DMS79 treated with DMSO at 0.1 percent for 48 hours (cell line): Measurements from ENCODE around the gene STK10.

Source experiments
- DNase-seq: peaks from one replicate; lab custom pipeline; 2025; lab: John Stamatoyannopoulos, UW

Gene STK10

DNA sequence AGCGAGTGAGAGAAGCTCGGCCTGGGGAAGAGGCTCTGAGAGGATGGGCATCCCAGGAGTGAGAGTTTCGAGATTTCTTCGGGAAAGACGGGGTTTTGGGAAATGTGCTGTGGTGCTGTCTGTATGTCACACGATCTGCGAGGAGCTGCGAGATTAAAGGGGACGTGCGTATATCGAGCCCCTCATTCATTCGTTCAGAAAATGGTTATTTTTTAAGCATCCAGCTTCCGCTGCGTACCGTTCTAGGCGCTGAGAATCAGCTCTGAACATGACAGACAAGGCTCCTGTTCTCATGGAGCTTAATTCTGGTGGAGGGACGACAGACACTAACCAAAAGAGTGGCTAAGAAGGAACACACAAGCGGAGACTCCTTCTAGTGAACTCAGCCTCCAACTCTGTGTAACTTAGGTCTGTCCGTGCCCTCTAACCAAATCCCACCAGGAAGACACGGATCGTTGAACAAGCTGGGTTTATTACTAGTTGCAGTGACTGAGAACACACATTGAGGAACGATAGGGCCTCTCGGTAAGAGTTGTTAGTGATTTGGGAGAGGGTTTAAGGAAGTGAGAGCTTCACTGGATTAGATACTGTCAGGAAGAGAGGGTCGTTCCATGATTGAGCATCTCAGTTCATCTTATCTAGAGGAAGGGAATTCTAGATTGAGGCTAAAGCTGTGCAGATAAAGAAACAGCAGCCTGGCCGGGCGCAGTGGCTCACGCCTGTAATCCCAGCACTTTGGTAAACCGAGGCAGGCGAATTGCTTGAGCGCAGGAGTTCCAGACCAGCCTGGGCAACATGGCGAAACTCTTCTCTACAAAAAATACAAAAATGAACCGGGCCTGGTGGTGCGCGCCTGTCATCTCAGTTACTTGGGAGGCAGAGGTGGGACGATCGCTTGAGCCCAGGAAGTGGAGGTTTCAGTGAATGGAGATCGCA is 180.6 kb downstream of the STK10 start:
- DNase-seq = peak; percentile 14

DNA sequence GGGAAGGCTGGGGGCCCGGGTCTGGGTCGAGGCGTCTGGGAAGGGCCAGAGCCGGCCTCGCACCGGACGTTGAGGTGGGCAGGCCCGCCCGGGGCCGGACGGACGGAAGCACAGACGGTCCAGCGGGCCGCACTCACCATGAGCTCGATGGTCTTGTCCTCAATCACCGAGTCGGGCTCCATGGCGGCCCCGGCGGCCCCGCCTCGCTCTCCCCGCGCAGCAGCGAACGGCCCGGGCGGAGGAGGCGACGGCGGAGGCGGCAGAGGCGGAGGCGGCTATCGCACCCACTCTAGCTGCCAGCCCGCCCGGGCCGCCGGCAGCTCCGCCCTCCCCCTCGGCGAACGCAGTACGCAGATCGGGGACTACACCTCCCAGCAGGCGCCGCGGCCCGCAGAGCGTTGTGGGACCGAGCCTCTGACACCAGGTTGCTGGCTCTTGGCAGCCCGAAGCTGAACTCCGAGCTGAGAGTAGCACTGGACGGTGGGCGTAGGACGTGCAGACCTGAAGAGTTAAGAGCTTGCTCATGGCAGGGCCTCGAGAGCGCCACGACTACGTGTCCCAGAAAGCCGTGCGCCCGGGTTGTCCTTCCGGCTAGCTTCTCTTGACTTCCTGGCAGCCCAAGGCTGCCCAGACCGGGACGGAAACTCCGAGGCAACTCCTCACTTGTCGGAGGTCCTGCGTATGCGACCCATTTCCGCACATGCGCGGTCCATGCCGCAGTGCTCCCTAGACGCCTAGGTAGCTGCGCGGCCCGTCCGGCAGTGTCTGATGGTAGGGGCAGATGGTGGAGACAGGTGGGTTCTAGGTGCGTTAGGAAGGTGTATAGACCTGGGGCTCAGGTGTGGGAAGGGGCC is 181.5 kb downstream of the STK10 start, which contains the start of gene FBXW11:
TSS of gene FBXW11 (minus strand) at position 318 of the 854 bp plus-strand sequence. CDS start at position 182, 136 bp downstream.
- DNase-seq = peak; percentile 67

DNA sequence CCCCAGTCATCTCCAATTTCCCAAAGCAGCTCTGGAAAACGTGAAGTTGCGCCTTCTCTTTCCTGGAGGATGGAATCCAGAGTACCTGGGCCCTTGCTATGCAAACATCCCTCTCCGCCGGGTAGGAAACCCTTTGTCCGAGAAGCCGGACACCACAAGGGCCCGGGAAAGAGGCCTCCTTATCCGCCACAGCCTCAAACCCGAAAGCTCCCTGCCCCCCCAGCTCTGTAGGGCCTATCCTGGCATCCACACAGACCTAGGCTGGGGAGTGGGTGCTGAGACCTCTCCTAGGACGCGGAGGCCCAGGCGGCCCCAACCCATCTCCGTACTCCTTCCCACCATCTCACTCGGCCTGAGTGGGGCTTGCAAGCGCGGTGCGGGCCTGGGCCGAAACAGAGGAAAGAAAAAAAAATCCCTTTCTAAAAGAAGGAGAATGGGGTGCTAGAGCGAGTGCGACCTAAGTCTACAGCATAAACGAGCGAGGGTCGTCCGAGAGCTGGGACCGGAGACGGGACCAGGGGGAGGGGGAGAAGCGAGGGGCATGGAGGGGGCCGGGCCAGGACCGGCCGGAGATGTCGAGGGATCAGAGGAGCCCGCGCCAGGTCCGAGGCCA is 182.2 kb downstream of the STK10 start:
- DNase-seq = no peak

DNA sequence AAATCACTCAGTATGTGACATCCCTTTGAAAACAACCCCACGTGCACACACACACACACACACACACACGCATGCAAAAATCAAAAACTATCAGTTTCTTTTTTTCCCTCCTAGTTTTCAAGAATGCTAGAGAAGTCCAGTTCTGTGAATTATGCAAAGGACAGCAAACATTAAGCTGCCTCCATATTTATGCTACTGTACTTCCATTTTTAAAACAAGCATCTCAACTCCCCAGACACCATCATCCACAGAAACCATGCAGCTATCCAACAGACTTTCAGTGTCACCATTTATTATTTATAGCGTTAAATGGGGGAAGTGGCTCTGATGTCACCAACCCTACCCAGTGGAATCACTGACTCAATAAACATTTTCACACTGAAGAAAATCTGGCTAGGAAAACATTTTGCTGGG is 183.2 kb downstream of the STK10 start:
- no peak for DNase-seq

DNA sequence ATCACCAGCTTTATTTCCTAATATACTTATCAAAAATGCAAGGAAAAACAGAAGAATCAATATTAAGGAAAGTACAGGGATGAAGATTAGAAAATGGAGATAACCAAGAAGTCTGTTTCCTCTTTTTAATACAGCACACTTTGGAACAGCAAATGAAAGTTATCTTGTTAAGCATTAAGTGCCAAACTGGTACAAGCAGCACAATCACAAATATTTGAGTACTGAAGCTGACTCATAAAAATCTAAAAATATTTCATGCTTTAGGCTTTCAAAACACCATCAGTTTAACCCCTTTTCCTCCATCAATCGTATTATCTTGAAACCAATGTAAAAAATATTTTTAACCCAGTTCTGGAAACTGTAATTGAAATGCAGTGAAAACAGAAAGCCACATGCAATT is 184.3 kb downstream of the STK10 start:
- no peak for DNase-seq

DNA sequence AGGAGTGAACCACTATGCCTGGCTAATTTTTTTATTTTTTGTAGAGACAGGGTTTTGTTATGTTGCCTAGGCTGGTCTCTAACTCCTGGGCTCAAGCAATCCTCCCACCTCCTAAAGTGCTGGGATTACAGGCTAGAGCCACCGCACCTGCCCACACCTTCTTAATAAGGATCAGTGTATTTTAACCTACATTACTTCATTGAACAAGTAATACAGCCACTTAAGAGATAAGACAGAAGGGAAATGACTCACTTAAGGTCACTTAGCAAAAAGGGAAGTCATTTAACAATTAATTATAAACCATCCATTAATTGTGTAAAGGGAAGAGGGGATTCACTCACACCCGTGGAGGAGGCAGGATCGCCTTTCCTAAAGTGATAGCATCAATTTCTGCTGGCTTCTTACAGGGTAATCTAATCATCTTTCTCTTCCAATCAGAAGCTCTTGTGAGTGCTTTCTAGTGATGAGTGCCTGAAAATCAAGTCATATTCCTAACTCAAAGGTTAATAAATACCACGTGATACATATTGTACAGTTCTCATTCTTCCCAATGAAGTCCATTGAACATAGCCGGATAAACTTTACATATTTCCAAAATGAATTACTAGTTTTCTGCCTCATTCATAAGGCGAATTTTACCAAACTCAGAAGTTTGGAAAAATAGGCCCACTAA is 185.0 kb downstream of the STK10 start:
- DNase-seq = no peak

DNA sequence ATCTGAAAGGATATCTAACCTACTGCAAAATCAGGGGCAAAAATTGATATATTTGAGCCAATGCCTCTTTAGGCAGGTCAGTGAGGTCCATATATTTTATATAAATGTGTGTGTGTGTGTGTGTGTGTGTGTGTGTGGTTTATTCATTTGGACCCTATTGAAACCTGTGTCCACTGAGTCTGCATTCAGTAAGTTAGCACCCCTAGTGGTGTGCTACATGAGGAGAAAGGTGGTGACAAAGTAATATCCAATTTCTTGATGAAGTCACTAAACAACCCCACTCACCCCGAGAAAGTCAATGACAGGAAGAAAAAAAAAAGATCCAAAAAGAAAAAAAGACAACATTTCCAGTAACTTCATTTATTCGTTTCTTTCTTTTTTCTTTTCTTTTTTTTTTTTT is 185.7 kb downstream of the STK10 start:
- no peak for DNase-seq

DNA sequence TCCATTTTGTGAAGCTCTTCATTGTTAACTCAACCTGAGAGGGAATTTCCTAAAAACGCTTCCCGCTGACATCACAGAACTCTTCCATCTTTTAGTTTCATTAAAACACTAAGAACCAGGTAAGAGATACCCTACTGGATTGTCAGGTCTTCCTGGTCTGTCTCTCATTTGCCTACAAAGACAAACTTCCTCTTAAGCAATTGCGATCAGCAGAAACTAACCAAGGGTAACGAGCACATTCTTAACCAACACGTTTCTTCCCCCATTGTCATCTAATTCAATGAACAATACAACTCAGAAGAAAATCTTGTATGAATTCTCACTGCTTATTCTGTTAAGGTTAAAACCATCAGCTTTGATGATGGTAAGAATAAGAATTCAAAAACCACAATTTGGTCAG is 188.1 kb downstream of the STK10 start:
- no peak for DNase-seq

DNA sequence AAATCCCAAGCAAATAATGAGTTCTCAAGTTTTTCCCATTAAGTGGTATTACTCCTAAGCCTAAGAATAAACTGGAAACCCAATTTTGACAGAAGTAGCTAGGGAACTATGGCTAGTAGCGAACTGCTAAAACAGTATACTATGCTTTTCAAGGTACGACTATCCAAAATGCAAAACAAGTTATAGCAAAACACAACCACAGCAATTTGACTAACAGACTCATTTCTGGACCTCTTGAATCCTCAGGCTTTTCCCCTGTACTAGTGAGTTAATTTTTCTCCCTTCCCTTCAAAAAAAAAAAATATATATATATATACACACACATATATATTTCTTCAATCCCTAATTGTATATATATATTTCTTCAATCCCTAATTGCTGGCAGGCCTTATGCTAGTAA is 188.9 kb downstream of the STK10 start:
- DNase-seq = no peak

DNA sequence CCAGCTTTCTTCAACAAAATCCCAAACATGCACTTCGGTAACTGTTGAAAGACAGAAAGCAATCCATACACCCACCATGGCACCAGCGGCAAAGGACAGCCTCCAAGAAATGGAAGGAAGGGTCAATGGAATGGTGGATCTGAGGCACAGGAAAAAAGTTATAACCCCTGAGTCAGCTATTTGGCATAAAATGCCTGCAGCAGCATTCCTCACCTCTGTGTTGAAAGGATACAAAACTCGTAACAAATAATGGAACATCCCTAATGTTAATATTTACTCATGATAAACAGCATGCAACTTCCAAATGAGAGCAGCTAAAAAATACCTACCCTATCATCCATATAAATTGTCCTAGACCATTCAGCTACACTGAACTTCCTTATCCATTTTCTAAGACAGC is 191.0 kb downstream of the STK10 start:
- no peak for DNase-seq

DNA sequence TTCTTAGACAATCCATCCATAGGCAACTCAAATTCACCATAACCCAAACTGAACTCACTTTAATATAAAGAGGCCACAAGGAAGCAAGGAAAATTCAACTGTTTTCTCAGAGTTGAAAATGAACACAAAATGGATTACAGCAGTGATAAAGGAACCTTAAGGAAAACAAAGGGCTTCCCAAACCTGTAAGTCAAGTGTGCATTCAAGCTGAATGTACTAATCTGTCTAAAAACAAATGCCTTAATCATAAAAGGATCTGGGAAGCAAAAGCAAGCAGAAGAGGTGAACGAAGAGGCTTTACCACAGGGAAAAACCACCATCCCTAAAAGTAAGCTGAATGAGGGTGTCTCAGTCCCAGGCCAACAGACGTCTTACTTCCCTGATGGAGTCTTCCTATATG is 195.2 kb downstream of the STK10 start:
- DNase-seq = no peak

DNA sequence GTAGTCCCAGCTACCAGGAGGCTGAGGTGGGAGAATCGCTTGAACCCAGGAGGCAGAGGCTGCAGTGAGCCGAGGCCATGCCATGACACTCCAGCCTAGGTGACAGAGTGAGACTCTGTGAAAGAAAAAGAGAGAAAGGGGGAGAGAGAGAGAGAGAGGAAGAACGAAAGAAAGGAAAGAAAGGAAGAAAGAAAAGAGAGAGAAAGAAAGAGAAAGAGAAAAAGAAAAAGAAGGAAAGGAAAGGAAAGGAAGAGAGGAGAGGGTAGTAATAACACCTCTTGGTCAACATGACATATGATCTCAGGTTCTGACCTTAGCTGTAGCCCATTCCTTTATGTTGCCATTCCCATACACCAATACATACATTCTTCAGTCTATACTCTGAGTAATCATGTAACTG is 195.7 kb downstream of the STK10 start:
- no peak for DNase-seq
